ENCODE data around the gene FCER1G.

The FCER1G gene

DNA sequence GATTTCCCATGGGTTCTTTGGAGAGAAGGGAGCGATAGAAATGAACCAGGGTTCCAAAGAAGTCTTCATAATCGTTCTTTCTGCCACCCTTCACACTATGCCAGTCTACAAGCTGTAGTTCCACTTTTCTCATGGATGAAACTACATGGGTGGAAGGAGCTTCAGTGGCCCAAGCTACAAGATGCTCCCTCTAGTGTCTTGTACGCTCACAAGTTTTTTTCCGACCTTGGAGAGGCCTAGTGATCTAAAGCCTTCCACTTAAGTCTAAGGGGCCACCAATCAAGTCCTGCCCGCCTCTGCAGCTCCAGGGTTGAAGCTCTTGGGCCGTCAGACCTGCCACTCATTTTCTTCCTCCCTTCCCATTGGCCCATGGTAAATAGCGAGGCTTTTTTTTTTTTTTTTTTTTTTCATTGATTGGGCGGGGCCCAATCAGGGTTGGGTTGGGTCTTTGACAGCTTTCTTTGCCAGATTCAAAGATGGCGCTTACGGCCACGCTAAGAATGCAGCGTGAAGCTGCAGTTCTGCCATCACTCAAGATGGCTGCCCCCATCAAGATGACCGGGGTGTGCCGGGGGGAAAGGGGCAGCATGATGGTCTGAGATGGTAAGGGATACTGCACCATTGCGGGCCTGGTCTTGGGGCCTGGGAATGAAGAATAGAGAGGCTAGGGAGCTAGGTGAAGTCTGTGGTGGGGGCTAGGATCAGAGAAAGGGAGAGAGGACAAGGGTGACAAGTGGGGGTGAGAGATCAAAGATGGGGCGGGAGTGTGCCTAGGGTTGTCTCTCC, 10.6 kb downstream of the FCER1G start, which contains the start of gene TOMM40L:
TOMM40L (plus strand) TSS at position 527 of the 786 bp plus-strand sequence. CDS start 430 bp downstream, outside the sequence.
- H3K9me3 ChIP-seq (ENCODE audit: insufficient read depth, low read length) = no peaks in the 10 kb centered on the region
- no peaks in the 10 kb centered on the region for H3K79me2 ChIP-seq (ENCODE audit: insufficient read depth, low read length)
- H3K27me3 ChIP-seq (ENCODE audit: low read length) = no peaks in the 10 kb centered on the region
- H3K9me2 ChIP-seq (replicated peaks; ENCODE audit: insufficient read depth, low read length) = no peaks in the 10 kb centered on the region
- H3K4me2 ChIP-seq (ENCODE audit: low read depth, low read length, poor library complexity, severe bottlenecking) = peak within 1 kb of the TSS; percentile 78
- peak within 1 kb of the TSS; percentile 97 for H2AFZ ChIP-seq (ENCODE audit: low read depth, low read length, severe bottlenecking)
- no peaks in the 10 kb centered on the region for H4K20me1 ChIP-seq (ENCODE audit: low read depth, low read length)
- H3K36me3 ChIP-seq (ENCODE audit: low read length) = no peaks in the 10 kb centered on the region
- H3F3A ChIP-seq (ENCODE audit: insufficient read depth) = no peaks in the 10 kb centered on the region
- peak within 1 kb of the TSS; percentile 66 for H3K9ac ChIP-seq (ENCODE audit: low read length)
- H3K27ac ChIP-seq (ENCODE audit: low read depth, low read length) = peak within 1 kb of the TSS; percentile 7; the same call in 1 of the 2 replicates
- TF ChIP-seq EZH2phosphoT487 (conservative IDR thresholded peaks at IDR 0.05; ENCODE audit: low read length) = no peak
- TF ChIP-seq, protein P1, sequence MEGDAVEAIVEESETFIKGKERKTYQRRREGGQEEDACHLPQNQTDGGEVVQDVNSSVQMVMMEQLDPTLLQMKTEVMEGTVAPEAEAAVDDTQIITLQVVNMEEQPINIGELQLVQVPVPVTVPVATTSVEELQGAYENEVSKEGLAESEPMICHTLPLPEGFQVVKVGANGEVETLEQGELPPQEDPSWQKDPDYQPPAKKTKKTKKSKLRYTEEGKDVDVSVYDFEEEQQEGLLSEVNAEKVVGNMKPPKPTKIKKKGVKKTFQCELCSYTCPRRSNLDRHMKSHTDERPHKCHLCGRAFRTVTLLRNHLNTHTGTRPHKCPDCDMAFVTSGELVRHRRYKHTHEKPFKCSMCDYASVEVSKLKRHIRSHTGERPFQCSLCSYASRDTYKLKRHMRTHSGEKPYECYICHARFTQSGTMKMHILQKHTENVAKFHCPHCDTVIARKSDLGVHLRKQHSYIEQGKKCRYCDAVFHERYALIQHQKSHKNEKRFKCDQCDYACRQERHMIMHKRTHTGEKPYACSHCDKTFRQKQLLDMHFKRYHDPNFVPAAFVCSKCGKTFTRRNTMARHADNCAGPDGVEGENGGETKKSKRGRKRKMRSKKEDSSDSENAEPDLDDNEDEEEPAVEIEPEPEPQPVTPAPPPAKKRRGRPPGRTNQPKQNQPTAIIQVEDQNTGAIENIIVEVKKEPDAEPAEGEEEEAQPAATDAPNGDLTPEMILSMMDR (IDR thresholded peaks at IDR 0.05; ENCODE audit: insufficient read depth, low read length, poor library complexity, severe bottlenecking) = peak; percentile 81
- peak within 1 kb of the TSS; percentile 67 for H3K4me3 ChIP-seq (ENCODE audit: insufficient read depth, low read length, poor library complexity, severe bottlenecking)

DNA sequence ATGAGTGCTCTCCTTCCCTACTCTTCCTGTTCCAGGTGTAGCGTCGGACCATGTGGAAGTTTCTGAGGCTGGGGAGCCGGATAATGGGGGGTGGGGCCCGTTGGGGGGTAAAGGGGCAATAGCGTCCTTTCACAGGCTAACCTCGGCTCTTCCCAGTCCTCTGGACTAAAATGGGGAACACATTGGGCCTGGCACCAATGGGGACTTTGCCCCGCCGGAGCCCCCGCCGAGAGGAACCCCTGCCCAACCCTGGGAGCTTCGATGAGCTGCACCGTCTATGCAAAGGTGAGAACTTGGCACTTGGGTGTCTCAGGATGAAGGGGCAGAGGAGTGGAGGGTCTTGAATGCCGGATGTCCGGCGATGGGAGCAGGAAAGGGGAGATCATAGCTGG, 11.2 kb downstream of the FCER1G start:
- no peaks in the 10 kb centered on the region for H4K20me1 ChIP-seq (ENCODE audit: low read depth, low read length)
- H3K9me3 ChIP-seq (ENCODE audit: insufficient read depth, low read length) = no peaks in the 10 kb centered on the region
- no peaks in the 10 kb centered on the region for H3K36me3 ChIP-seq (ENCODE audit: low read length)
- H3K27ac ChIP-seq (ENCODE audit: low read depth, low read length) = peak overlapping the region; percentile 7; the same call in 1 of the 2 replicates
- H3K4me2 ChIP-seq (ENCODE audit: low read depth, low read length, poor library complexity, severe bottlenecking) = peak overlapping the region; percentile 78
- H2AFZ ChIP-seq (ENCODE audit: low read depth, low read length, severe bottlenecking) = peak overlapping the region; percentile 58
- no peaks in the 10 kb centered on the region for H3K79me2 ChIP-seq (ENCODE audit: insufficient read depth, low read length)
- H3K4me3 ChIP-seq (ENCODE audit: insufficient read depth, low read length, poor library complexity, severe bottlenecking) = peak overlapping the region; percentile 67
- no peaks in the 10 kb centered on the region for H3K27me3 ChIP-seq (ENCODE audit: low read length)
- peak overlapping the region; percentile 66 for H3K9ac ChIP-seq (ENCODE audit: low read length)
- TF ChIP-seq EZH2phosphoT487 (conservative IDR thresholded peaks at IDR 0.05; ENCODE audit: low read length) = no peak
- TF ChIP-seq, protein P1 (IDR thresholded peaks at IDR 0.05; ENCODE audit: insufficient read depth, low read length, poor library complexity, severe bottlenecking) = no peak
- no peaks in the 10 kb centered on the region for H3F3A ChIP-seq (ENCODE audit: insufficient read depth)
- no peaks in the 10 kb centered on the region for H3K9me2 ChIP-seq (replicated peaks; ENCODE audit: insufficient read depth, low read length)

DNA sequence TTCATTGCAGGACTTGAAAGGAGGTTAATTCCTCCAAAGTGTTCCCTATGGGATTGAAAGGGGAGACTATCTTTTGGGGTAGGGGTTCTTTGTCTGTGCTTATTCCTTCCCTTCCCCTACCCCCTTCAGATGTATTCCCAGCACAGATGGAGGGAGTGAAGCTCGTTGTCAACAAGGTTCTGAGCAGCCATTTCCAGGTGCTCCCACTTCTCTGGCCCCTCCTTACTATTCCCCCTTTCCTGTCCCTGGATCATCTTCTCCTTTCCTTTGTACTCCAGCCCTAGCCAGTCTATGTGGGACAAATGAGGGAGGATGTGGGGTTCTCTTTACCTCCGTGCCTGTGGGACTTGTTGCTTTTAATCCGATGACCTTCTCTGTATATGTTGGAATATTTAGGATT, 11.7 kb downstream of the FCER1G start:
- H3K79me2 ChIP-seq (ENCODE audit: insufficient read depth, low read length) = no peaks in the 10 kb centered on the region
- TF ChIP-seq, protein P1 (IDR thresholded peaks at IDR 0.05; ENCODE audit: insufficient read depth, low read length, poor library complexity, severe bottlenecking) = no peak
- TF ChIP-seq EZH2phosphoT487 (conservative IDR thresholded peaks at IDR 0.05; ENCODE audit: low read length) = no peak
- H3K9me3 ChIP-seq (ENCODE audit: insufficient read depth, low read length) = no peaks in the 10 kb centered on the region
- H3K27me3 ChIP-seq (ENCODE audit: low read length) = no peaks in the 10 kb centered on the region
- H3K9ac ChIP-seq (ENCODE audit: low read length) = peak overlapping the region; percentile 66
- H3K4me3 ChIP-seq (ENCODE audit: insufficient read depth, low read length, poor library complexity, severe bottlenecking) = peak overlapping the region; percentile 67
- no peak overlapping the region for H2AFZ ChIP-seq (ENCODE audit: low read depth, low read length, severe bottlenecking)
- H3K27ac ChIP-seq (ENCODE audit: low read depth, low read length) = 0 out of 2 replicates have a peak overlapping the region, but pooled peaks have one; percentile 7
- no peaks in the 10 kb centered on the region for H3F3A ChIP-seq (ENCODE audit: insufficient read depth)
- H3K9me2 ChIP-seq (replicated peaks; ENCODE audit: insufficient read depth, low read length) = no peaks in the 10 kb centered on the region
- peak overlapping the region; percentile 78 for H3K4me2 ChIP-seq (ENCODE audit: low read depth, low read length, poor library complexity, severe bottlenecking)
- H4K20me1 ChIP-seq (ENCODE audit: low read depth, low read length) = no peaks in the 10 kb centered on the region
- no peaks in the 10 kb centered on the region for H3K36me3 ChIP-seq (ENCODE audit: low read length)

All from SU-DHL-6 (cell line).